ENCODE measurements around the gene LRRC74B.
"Not testable (repeated sequence)": the region's sequence is repeated elsewhere in the genome, so short reads cannot be mapped to it uniquely, and the experiment has no call there.

The LRRC74B gene

DNA sequence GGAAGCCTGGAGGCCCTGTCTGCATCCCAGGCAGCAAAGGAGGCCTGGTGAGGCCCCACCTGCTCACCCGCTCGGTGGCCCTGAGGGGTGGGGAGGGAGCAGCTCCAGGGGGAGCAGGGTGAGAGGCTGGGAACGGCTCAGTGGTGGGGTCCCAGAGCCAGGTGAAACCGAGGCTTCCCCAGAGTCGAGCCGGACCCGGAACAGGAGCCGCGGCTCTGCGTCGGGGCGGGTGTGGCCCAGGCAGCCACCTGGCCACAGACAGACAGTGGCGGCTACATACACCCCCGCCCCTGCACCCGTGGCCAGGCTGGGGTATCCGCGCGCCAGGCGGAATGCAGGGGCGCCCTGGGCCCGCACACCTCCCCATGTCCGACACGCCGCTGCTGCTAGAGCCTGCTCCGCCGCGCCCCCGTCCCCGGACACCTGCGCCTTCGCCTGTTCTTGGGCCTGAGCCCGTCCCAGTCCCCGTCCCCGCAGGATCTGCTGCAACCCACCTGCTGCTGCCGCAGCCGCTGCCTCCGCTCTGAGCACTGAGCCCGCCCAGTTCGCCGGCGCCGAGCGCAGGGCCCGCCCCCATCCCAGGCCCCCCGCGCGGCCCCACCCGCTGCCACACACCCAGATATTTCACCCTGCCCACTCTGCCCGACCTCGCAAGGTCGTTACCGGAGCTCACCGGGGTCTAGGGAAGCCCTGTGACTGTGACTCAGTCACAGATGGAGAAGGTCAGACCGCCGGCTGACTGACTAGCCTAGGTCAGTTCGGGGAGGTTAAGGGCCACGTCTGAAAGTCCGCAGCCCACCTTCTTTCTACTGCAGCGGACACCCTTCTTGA lies 13.5 kb upstream of the LRRC74B start, which contains the start of gene SLC7A4:
Gene SLC7A4, minus strand, starts transcription at position 525 of the 831 bp plus-strand sequence. CDS start 749 bp downstream, outside the sequence.
- DNase-seq, result no peak

DNA sequence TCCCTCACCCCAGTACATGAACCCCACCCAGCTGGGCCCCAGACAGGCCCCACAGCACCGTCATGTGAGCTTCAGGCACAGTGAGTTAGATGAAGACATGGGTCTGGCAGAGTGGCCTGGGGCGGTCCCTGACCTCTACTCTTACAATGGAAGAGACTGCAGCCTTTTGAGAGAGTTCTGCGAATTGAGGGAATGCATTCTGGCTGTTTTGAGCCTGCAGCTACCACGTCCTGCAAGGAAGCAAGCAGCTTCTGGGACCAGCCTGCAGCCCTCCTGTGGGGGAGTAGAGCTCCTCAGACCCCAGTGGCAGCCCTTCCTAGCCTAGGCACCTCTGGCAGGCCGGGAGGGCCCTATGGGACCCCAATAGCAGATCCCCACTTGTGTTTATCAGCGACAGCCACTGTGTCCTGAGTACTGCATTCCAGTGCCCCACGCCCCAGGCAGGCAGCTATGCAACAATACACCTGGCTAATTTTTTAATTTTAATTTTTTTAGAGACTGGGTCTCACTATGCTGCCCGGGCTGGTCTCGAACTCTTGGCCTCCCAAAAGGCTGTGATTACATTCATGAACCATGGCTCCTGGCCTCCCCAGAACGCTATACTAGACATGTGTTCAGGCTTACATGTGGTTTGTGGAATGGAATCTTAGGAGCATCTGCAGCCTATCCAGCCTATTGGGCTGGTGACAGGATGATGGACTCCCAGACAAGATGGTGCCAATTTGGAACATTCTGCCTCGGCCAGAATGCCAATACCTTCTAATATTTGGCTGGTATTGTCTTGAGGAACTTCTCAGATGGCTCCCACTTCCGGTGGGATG lies 12.7 kb upstream of the LRRC74B start:
- no peak for DNase-seq

DNA sequence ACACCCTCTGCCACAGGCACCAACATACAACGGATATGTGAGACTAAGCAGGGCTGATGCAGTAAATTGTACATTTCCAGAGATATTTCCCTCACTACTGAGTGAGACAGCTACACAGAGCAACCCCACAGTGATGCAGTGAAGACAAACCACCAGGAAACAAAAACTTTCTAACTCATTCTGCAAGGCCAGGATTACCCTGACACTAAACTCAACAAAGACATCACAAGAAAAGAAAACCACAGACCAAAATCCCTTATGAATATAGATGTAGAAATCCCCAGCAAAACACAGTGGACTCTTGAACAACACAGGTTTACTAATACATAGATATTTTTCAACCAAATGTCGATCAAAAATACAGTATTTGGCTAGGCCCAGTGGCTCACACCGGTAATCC lies 11.9 kb upstream of the LRRC74B start:
- DNase-seq, result no peak

DNA sequence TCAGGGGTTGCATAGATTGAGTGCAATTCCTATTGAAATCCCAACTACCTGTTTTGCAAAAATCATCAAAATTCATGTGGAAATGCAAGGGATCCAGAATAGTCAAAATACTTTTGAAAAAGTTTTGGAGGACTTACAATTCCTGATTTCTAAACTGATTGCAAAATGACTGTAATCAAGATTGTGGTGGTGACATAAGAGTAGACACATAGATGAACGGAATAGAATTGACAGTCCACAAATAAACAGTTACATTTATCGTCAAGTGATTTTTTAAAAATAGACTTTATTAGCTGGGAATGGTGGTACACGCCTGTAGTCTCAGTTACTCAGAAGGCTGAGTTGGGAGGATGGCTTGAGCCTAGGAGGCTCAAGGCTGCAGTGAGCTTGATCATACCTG lies 10.8 kb upstream of the LRRC74B start:
- DNase-seq, result no peak

DNA sequence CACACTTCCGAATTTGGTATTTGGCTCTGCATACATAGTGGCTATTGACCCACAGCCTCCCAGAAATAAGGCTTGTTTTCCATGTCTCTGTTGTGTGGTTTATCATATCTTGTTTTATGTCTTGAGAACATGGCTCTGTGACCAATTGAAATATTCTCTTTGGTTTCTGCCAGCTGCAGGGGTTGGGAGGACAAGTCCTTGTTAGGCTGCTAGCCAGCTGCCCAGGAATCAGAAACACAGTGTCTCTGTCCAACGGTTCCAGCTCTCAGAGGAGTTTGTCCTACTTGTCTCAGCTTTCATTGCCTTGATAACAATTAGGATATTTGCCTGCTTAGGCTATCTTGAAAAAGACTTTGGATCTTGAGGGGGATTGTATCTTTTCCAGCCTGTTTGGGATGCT lies 7.3 kb upstream of the LRRC74B start:
- DNase-seq, result no peak

DNA sequence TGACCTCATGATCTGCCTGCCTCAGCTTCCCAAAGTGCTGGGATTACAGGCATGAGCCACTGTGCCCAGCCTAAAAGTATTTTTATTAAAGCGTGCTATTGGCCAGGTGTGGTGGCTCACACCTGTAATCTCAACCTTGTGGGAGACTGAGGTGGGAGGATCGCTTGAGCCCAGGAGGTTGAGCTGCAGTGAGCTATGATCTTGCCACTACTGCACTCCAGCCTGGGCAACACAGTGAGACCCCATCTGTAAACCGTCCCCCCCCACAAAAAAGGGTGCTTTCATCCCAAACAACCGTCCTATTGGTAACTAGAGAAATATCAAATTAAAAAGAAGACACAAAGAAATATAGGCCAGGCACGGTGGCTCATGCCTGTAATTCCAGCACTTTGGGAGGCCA lies 6.6 kb upstream of the LRRC74B start:
- not testable (repeated sequence) for DNase-seq

DNA sequence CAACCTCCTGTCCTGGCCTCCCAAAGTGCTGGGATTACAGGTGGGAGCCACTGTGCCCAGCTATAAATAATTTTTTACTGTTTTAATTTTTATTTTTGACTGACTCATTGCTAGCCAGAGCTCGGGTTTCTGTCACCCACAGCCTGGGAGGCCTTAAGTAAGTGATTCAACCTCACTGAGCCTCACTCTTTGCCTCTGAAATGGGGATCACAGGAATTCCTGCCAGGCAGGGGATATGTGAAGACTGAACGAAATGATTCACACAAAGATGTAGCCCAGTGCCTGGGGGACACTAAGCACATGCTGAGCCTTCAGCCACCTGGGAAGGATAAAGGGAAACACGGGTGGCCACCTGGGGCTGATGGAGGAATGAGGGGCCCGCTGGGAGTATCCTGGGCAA lies 3.8 kb upstream of the LRRC74B start:
- no peak for DNase-seq

DNA sequence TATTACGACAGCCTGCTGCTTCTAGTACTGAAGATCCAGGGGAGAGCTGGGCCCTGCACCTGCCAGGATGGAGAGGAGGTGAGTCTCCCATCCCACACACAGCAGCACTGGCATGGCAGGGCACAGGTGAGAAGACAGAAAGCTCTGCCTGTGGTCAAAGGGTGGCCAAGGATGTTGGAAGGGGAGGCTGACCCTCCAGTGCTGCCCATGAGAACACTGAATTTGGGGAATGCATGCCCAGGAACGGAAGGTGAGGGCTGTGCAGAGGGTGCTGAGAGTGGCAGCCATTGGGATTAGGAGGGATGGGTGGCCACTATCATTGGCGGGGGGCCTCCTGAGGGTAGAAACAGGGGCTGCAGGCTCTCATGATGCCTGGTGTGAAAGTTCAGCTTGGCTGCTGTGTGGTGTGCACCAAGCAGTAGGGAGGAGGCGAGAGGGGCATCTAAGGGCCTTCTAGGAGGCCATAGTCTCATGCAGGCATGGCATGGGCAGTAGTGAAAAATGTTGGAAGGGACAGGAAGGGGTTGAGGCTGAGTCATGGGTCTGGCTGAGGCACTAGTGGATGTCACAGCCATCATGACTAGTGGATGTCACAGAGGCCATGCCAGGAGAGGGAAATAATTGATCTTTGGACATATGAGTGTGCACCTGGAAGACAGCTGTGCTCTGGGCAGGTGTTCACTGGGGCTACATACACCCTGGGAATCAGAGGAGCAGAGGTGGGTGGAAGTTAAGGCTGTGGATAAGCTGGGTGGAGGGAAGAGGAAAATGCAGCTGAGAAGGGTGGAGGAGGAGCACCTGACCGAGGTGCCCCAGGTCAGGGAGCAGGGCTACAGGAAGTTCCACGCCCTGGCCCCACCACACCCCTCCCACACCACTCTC lies 2.5 kb upstream of the LRRC74B start:
- no peak for DNase-seq

DNA sequence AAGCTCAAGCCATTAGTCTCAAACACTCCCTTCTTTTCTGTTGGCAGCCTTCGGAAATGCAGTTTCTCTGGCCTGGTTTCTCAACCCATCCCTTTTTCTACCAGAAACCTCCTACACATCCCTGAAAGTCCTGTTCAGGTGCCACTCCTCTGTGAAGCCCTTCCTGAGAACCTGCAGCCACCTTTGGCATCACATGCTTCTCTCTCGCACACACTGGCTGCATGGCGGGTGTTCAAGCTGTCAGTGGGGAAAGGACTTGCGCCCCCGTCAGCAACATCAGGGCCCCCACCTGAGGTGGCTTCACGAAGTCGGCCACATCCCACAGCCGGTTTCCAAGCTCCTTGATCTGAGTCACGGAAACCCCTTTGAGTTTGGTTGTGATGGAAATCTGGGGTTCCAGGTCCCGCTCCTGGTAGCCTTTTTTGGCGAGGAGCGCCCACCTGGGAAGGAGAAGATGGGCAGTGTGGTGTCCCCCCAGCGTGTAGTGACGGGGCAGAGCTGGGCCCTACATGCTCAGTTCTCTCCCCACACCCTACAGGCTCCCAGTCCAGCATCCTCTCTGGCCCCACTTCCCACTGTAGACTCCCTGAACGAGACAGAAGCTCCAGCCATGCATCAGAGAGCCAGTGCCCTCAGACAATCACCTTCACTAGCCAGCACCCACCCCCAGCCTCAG lies 1.7 kb upstream of the LRRC74B start:
- no peak for DNase-seq

DNA sequence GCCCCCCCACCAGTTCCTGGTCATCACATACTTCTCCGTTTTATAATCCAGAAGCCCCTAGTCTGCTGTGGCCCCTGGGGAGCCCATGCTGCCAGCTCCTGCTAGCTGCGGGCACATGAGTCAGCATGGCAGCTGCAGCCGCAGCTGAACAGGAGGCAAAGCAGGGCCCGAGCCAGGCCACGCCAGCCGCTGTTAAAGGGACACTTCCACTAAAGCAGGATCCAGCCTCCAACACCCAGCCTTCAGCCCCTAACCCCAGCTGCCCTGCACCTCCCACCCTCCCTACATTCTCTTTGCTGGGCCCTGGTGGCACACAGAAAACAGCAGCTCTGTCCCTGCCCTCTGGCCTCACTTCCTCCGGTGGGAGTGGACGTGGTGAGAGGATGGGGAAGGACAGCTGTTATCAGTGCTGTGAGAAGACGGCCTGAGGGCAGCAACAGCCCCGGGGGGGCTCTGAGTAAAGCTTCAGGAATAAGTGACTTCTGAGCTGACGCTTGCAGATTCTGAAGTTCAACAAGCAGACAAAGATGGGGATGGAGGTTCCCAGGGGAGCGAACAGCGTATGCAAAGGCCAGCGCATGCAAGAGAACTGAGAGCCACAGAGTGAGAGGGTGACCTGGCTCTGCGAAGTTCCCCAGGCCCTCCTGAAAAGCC lies 688 bp upstream of the LRRC74B start:
- no peak for DNase-seq

DNA sequence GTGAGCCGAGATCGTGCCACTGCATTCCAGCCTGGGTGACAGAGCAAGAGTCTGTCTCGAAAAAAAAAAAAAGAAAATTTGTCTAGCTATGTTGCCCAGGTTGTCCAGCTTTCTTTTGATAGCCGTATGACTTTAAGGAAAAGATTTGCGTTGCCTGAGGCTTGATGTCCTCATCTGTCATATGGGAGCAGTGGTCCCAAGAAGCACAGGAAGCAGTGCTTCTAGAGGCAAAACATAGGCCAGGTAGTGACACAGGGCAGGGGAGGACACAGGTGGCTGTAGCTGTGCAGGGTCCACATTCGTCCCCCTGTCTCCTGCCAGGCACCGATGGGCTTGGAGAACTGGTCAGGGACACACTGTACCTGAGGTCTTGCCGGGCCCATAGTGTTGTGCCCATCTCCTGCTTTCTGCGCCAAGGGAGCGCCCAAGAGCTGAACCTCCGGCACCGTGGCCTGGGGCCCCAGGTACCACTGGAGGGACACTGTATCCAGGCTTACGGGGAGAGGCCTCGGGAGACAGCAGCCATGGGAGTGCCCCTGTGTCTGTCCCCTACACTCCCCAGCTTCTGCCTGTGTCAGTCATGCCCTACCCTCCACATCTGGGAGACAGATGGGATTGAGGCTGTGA lies 1.4 kb downstream of the LRRC74B start:
- no peak for DNase-seq

DNA sequence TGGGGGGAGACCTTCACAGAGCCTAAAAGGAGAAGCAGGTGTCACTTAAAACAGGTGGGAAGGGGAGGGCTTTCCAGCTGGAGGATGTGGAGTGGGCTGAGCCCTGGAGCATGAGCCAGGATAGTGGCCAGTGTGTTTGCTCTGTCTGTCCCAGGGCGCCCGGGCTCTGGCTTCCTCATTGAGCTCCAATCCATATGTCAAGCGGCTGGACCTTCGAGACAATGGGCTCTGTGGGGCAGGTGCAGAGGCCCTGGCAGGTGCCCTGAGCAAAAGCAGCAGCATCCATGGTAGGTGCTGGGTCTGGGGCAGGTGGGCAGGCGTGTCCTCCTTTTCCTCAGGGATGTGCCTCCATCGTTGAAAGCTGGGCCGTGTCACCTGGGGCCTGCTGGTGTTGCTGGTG lies 2.0 kb downstream of the LRRC74B start:
- no peak for DNase-seq

DNA sequence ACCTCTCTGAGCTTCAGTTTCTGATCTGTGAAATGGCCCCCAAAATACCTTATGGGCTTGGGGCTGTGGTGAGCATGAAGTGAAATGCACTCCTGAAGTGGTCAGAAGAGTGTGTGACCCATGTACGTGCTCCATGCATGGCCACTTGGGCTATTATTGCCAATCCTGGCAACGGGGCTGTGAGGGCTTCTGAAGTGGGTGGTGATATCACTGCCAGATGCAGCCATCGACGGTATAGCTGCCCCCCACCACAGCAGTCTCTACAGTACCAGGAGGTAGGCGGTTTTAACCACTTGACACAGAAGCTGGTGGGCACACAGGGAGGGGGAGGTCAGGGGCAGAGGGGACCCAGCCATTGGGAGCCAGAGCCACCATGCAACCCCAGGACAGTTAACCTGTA lies 2.7 kb downstream of the LRRC74B start:
- DNase-seq, result not testable (repeated sequence)

DNA sequence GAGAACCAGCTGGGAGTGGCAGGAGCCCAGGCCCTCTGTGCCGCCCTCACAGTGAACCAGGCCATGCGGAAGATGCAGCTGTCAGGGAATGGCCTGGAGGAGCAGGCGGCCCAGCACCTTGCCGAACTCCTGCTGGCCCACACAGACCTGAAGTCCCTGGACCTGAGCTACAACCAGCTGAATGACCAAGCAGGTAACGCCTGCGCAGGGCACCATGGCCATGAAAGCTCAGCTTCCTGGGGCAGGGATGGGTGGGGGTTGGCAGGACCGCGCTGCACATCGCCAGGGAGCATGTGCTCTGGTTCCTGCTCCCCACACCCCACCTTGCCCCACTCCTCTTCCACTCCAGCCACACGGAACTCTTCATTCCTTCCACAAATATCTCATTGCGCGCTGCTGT lies 3.2 kb downstream of the LRRC74B start:
- not testable (repeated sequence) for DNase-seq

DNA sequence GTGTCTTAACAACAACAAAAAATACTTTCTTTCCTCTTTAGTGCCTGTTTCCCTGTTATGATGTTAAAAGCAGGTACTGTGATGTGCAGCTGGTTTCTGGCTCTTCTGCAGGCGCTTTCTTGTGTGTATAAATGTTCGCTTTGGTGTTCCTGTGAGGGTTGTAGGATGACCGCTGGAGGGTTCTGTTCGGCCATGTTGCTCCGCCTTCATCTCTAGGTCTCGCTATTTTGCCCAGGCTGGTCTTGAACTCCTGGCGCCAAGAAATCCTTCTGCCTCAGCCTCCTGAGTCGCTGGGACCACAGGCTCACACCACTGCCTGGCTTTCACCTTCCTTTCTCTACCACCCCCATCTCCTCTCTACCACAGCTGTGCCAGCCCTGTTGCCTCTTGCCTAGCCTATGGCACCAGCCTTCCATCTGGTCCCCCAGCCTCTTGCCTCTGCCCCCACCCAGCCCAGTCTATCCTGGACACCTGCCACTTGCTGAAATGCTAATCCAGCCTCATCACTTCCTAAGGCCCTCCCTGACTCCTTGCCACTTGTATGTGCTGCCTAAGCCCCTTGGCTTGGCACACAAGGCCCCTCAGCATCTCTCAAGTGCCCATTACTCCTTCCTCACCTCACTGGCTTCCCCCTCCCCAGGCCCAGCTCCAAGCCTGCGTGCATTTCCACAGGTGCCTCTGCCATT lies 5.5 kb downstream of the LRRC74B start:
- no peak for DNase-seq

DNA sequence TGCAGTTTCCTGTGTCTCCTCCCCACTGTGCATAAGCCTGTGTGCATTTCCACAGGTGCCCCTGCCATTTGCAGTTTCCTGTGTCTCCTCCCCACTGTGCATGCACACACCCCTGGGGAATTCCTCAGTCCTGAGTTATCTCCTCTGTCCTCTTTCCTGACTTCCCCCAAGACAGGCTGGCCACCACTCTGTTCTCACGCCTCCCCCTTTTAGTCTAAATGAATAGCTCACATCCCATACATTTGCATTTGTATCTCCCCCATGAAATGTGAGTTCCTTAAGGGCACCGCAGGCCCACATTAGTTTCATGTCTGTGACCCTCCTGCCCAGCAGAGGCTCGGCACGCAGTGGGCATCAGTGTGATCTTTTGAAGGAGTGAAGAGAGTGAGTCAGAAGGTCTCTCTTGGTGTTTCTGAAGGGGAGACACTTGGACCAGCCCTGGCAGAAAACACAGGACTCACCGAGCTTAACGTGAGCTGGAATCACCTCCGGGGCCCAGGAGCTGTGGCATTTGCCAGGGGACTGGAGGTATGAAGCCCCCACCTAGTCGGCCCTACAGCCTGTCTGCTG lies 6.2 kb downstream of the LRRC74B start:
- no peak for DNase-seq

DNA sequence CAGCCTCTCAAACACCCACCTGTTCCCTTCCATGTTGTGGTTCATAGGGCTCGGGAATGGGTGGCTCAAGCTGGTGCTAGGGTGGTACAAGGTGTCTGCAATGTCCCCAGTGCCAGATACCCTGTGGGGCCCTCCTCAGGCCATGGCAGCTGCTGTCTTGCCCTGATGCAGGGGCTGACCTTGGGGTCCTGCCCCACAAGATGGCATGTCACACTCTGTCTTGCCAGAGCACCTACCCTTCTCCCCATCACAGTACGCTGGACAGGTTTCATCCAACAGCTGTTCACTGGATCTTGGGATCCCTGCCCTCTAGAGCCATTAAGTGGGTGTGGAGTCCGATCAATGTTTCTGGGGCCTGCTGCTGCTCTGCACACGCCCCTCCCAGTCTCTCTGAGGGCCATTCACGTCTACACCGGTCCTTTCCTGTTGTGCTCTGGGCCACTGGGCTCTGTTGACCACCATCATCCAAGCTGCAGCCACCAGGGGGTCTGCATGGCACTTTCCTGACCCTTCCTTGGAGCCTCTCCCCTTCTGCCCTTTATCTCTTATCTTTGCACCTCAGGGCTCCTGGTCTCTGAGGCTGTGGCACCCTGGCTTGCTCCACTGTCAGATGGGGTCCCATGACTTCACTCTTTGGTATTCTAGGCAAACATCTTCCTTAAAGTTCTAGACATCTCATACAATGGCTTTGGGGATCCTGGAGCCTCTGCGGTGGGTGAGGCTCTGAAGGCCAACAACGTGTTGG lies 7.1 kb downstream of the LRRC74B start:
- DNase-seq, result no peak

DNA sequence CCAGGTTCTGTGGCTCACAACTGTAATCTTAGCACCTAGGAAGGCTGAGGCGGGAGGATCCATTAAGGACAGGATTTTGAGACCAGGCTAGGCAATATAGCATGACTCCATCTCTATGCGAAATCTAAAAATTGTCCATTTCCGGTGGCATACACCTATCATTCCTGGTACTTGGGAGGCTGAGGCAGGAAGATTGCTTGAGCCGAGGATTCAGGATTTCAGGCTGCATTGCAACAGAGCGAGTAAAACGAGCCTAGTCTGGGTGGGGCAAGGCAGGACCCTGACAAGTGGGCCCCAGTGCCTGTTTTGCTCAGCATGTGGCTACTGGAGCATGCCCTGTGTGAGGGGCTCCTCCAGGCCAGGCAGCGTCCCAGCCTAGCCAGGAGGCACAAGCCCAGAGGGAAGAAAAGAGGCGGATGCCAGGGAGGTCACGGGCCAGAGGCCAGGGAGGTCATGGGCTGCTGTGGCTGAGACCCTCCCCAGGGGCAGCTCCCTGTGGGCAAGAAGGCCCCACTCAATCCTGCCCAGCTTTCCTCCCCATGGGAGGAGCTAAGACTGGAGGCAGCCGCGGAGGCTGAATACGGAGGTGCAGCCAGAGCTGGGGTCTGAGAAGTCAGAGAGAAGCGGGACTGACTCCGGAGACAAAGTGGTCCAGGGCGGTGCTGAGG lies 8.4 kb downstream of the LRRC74B start:
- DNase-seq, result no peak
